ENCODE data around the gene AOPEP. TPM values are rescaled to one million over a fixed set of nuclear protein-coding genes. Genes with fewer than 3 reads are reported as not detected.

The AOPEP gene
- total and polyA plus RNA-seq, 3 donors from 2014 or later = 31.4 to 95.0 (median 80.4) TPM

DNA sequence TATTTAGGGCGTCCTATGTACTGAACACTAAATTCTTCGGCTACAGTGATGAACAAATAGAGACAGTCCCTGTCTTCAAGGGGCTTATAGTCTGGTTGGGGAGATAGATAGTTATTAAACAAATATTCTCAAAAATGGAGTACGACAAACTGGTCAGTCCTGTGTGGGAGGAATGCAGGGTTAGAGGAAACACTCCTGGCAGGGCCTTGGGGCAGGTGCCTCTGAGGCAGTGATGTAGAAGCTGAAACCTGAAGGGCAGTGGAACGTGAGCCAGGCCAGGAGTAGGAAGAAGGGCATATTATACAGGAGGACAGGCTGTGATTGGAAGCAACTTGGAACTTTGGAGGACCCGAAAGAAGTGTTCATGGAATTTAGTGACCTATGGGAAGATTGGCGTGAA, 133.4 kb downstream of the AOPEP start:
- H3K9me3 ChIP-seq = no peaks in the 10 kb centered on the region
- H3K4me1 ChIP-seq = no peaks in the 10 kb centered on the region
- H3K27me3 ChIP-seq = no peaks in the 10 kb centered on the region
- intact Hi-C loops (cut with DNase I; ENCODE audit: low total_unique reads) = no loop called here
- H3K4me3 ChIP-seq = no peak overlapping the region
- H3K36me3 ChIP-seq (ENCODE audit: low read depth, missing control alignments) = no peaks in the 10 kb centered on the region
- no peak for DNase-seq
- H3K27ac ChIP-seq = no peak overlapping the region
- no peak for TF ChIP-seq POLR2A (IDR thresholded peaks at IDR 0.05)
- TF ChIP-seq, protein P1, sequence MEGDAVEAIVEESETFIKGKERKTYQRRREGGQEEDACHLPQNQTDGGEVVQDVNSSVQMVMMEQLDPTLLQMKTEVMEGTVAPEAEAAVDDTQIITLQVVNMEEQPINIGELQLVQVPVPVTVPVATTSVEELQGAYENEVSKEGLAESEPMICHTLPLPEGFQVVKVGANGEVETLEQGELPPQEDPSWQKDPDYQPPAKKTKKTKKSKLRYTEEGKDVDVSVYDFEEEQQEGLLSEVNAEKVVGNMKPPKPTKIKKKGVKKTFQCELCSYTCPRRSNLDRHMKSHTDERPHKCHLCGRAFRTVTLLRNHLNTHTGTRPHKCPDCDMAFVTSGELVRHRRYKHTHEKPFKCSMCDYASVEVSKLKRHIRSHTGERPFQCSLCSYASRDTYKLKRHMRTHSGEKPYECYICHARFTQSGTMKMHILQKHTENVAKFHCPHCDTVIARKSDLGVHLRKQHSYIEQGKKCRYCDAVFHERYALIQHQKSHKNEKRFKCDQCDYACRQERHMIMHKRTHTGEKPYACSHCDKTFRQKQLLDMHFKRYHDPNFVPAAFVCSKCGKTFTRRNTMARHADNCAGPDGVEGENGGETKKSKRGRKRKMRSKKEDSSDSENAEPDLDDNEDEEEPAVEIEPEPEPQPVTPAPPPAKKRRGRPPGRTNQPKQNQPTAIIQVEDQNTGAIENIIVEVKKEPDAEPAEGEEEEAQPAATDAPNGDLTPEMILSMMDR (IDR thresholded peaks at IDR 0.05) = no peak
- WGBS, 2 donors = 90 to 91% methylated on average over 6 of the region's 6 CpGs

DNA sequence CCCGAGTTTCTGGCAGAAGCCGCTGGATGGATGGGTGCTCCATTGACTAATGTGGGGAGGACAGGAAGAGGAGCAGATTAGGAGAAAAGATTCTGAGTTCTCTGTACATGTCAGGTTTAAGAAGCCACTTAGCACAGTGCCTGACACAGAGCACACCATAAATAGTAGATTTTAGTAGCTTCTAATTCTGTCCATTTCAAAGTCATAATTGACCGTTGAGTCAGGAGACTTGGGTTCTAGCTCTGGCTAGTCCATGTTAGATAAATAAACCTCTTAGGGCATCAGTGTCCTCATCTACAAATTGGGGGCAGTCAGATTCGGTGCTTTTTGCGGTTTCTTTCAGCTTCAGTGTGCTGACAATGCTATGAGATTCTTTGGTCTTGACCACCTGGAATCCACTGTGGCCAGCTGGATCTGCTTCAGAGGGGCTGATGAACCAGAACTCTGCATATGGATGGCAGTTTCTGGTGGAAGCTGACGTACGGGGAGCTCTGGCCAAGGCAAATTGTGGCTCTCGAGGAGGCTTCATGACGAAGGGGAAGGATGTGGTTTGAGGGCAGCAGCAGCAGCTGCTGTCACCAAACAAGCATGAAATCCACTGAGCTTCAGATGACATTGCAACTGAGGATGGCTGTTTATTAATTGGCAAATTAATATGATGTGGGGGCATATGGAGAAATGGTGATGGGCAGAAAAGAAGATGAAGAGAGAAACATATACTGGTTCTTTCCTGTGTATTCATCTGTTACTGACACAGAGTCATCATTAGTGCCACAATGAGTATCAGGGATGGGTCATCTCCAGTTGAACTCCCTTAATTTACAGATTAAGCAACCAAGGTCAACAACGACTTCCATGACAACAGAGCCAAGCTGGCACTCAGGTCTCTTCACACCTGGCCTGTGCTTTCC, 134.4 kb downstream of the AOPEP start:
- Histone ChIP-seq H3K27me3 (no peaks in the 10 kb centered on the region), H3K4me1 (peaks cover 4% of the 10 kb centered on the region), H3K9me3 (no peaks in the 10 kb centered on the region), H3K27ac (no peak overlapping the region), H3K36me3 (ENCODE audit: low read depth, missing control alignments) (no peaks in the 10 kb centered on the region), H3K4me3 (no peak overlapping the region)
- 89 to 93% methylated on average over 10 of the region's 10 CpGs for WGBS, 2 donors
- DNase-seq = no peak
- TF ChIP-seq, protein P1 (IDR thresholded peaks at IDR 0.05) = no peak
- TF ChIP-seq POLR2A (IDR thresholded peaks at IDR 0.05) = no peak
- intact Hi-C loops (cut with DNase I; ENCODE audit: low total_unique reads) = no loop called here

DNA sequence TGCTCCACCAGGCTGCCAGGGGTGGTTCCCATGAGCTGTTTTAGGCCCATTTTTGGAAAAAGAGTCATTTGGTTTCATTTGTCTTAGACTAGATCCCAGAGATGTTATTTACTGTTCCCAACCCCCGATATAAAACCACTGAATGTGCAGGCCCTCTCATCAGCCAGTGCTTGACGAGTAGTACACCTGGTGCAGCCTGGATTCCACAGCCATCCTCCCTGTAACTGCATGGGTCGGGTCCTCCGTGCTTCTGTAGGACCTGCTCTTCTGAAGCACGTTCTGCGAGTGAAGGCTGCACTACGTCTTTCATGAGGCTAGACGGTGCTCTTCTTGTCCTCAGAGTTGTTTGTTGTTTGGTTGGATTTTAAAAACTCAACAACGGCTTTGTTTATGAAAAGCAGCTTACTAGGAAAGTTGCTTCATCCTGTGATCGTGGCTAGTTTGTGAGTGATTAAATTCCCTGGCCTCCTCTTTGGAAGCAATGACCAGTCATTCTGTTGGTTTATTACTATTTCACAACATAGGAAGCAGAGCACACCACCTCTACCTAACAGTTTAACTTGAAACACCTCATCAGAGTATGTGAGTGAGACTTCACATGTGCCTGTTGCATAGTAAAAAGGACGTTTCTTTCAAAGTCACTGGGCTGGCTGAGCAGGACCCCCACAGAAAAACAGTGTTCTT, 135.2 kb downstream of the AOPEP start:
- Histone ChIP-seq H3K27me3 (no peaks in the 10 kb centered on the region), H3K4me1 (peaks cover 12% of the 10 kb centered on the region), H3K36me3 (ENCODE audit: low read depth, missing control alignments) (no peaks in the 10 kb centered on the region), H3K27ac (no peak overlapping the region), H3K4me3 (no peak overlapping the region), H3K9me3 (no peaks in the 10 kb centered on the region)
- intact Hi-C loops (cut with DNase I; ENCODE audit: low total_unique reads) = no loop called here
- TF ChIP-seq POLR2A (IDR thresholded peaks at IDR 0.05) = no peak
- TF ChIP-seq, protein P1 (IDR thresholded peaks at IDR 0.05) = no peak
- 83 to 89% methylated on average over 11 of the region's 11 CpGs for WGBS, 2 donors
- DNase-seq = no peak

DNA sequence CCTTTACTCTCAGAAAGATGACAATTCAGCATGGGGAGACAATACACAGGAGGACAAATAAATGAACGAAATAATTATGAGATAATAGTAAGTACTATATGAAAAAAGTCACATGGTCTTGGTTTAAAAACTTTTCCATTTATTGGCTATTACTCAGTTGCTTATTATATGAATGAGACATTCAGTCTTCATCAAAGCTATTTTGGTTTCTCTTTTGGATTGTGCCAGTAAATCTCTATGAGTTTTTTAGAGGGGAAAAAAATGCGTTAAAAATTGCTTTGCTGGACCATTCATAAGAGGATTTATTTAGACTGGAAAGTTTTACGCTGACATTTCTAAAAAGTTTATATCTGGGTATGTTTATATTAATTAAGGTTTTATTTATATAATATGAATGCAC, 137.7 kb downstream of the AOPEP start:
- Histone ChIP-seq H3K4me3 (no peak overlapping the region), H3K27me3 (no peaks in the 10 kb centered on the region), H3K36me3 (ENCODE audit: low read depth, missing control alignments) (no peaks in the 10 kb centered on the region), H3K27ac (peak overlapping the region; percentile 34 to 85), H3K4me1 (peaks cover 23% of the 10 kb centered on the region), H3K9me3 (no peaks in the 10 kb centered on the region)
- DNase-seq = no peak
- intact Hi-C loops (cut with DNase I; ENCODE audit: low total_unique reads) = no loop called here
- 32 to 51% methylated on average over 3 of the region's 3 CpGs for WGBS, 2 donors
- TF ChIP-seq, protein P1 (IDR thresholded peaks at IDR 0.05) = no peak
- TF ChIP-seq POLR2A (IDR thresholded peaks at IDR 0.05) = no peak

Data from testis (tissue), 3 donors.